Activated CD4-positive, alpha-beta memory T cell treated with anti-CD3 and anti-CD28 coated beads for 36 hours (primary cell): ENCODE data around the gene ARMC5. TPM values are rescaled to one million over a fixed set of nuclear protein-coding genes. Genes with fewer than 3 reads are reported as not detected.

ENCODE experiments used
- CTCF ChIA-PET: fragments of 350-600 bp; sonication (Branson Sonifier 250); formaldehyde crosslinking; loops from one replicate; lab custom pipeline; 2021; ENCODE audit warnings: antibody characterized with exemption, inconsistent platforms; lab: Charles Lee
- POLR2A ChIA-PET: fragments of 350-600 bp; sonication (Branson Sonifier 250); formaldehyde crosslinking; loops from one replicate; lab custom pipeline; 2021; ENCODE audit warnings: antibody characterized with exemption; lab: Charles Lee
- DNase-seq: peaks from one replicate; pipeline ENCODE4 v3.0.0-alpha.2; 2020
- H3K27ac Mint-ChIP-seq: one replicate; pipeline ENCODE4 v1.8.0; 2021; ENCODE audit warnings: mixed read lengths
- H3K27me3 Mint-ChIP-seq: one replicate; pipeline ENCODE4 v1.8.0; 2021; ENCODE audit warnings: mixed read lengths
- H3K36me3 Mint-ChIP-seq: one replicate; pipeline ENCODE4 v1.8.0; 2021; ENCODE audit warnings: mixed read lengths
- H3K4me1 Mint-ChIP-seq: one replicate; pipeline ENCODE4 v1.8.0; 2021; ENCODE audit warnings: low read depth, mixed read lengths
- H3K4me3 Mint-ChIP-seq: one replicate; pipeline ENCODE4 v1.8.0; 2021; ENCODE audit warnings: mild to moderate bottlenecking, mixed read lengths
- H3K9me3 Mint-ChIP-seq: one replicate; pipeline ENCODE4 v1.8.0; 2021; ENCODE audit warnings: mixed read lengths
- intact Hi-C: fragments of 100-400 bp; cut with micrococcal nuclease; formaldehyde crosslinking; loops from one replicate; pipeline ENCODE4 v1.15.1; 2023
- total RNA-seq, 2 experiments: library from RNA; stranded (reverse); gene quantifications; one replicate each; pipeline ENCODE4 v1.2.3, GENCODE V29; 2021

ARMC5 gene
- total RNA-seq, 2 experiments from 2014 or later, result 5.5 to 6.4 TPM

GRCh38 chr16:31484491-31485171 is 25.3 kb downstream of the ARMC5 start:
- POLR2A ChIA-PET, result no interaction called here
- no peak overlapping the region for H3K4me3 Mint-ChIP-seq
- no peak overlapping the region for H3K27ac Mint-ChIP-seq
- H3K27me3 Mint-ChIP-seq, result no peaks in the 10 kb centered on the region
- CTCF ChIA-PET, result no interaction called here
- intact Hi-C loops, result no loop called here
- no peak for DNase-seq
- H3K36me3 Mint-ChIP-seq, result no peaks in the 10 kb centered on the region
- H3K4me1 Mint-ChIP-seq, result peaks cover 6% of the 10 kb centered on the region
- H3K9me3 Mint-ChIP-seq, result no peaks in the 10 kb centered on the region

GRCh38 chr16:31485571-31485970 is 26.3 kb downstream of the ARMC5 start:
- ChIA-PET POLR2A (interaction anchor here (1.2 kb wide), 1 partner anchor 26 kb away, joined by 3 read pairs; no protein-coding TSS in a partner anchor), CTCF (no interaction called here)
- DNase-seq, result no peak
- peaks cover 6% of the 10 kb centered on the region for H3K4me1 Mint-ChIP-seq
- H3K27me3 Mint-ChIP-seq, result no peaks in the 10 kb centered on the region
- no peak overlapping the region for H3K27ac Mint-ChIP-seq
- no peaks in the 10 kb centered on the region for H3K9me3 Mint-ChIP-seq
- H3K4me3 Mint-ChIP-seq, result no peak overlapping the region
- H3K36me3 Mint-ChIP-seq, result no peaks in the 10 kb centered on the region
- intact Hi-C loops, result no loop called here

GRCh38 chr16:31486045-31486444 is 26.7 kb downstream of the ARMC5 start:
- intact Hi-C loops, result no loop called here
- Mint-ChIP-seq H3K4me1 (peaks cover 6% of the 10 kb centered on the region), H3K36me3 (peaks cover 3% of the 10 kb centered on the region), H3K9me3 (no peaks in the 10 kb centered on the region), H3K27me3 (no peaks in the 10 kb centered on the region), H3K4me3 (no peak overlapping the region), H3K27ac (no peak overlapping the region)
- ChIA-PET CTCF (no interaction called here), POLR2A (interaction anchor here (1.2 kb wide), 1 partner anchor 26 kb away, joined by 3 read pairs; no protein-coding TSS in a partner anchor)
- no peak for DNase-seq

GRCh38 chr16:31487071-31487719 is 27.9 kb downstream of the ARMC5 start:
- H3K9me3 Mint-ChIP-seq, result no peaks in the 10 kb centered on the region
- peaks cover 6% of the 10 kb centered on the region for H3K4me1 Mint-ChIP-seq
- H3K36me3 Mint-ChIP-seq, result peaks cover 3% of the 10 kb centered on the region
- peak overlapping the region; percentile 84 for H3K4me3 Mint-ChIP-seq
- ChIA-PET POLR2A (interaction anchor here (1.2 to 1.5 kb wide), 2 partner anchors 10 to 28 kb away, joined by 4 to 5 read pairs; partner anchors contain the start of gene ARMC5), CTCF (no interaction called here)
- no peak overlapping the region for H3K27ac Mint-ChIP-seq
- intact Hi-C loops, result loop anchor here (1.0 kb wide), 1 partner anchor 10 kb away; no protein-coding TSS in a partner anchor
- DNase-seq, result no peak
- H3K27me3 Mint-ChIP-seq, result no peaks in the 10 kb centered on the region

- Mint-ChIP-seq H3K4me3 (peak overlapping the region; percentile 84), H3K27ac (no peak overlapping the region), H3K36me3 (peaks cover 3% of the 10 kb centered on the region), H3K4me1 (peaks cover 6% of the 10 kb centered on the region), H3K9me3 (no peaks in the 10 kb centered on the region), H3K27me3 (no peaks in the 10 kb centered on the region)
- POLR2A ChIA-PET, result interaction anchor here (1.2 to 2.1 kb wide), 3 partner anchors 9 to 29 kb away, joined by 4 to 9 read pairs (median 5); partner anchors contain the start of gene ARMC5
- CTCF ChIA-PET, result no interaction called here
- peak; percentile 74 for DNase-seq
- intact Hi-C loops, result loop anchor here (1.0 kb wide), 1 partner anchor 11 kb away; no protein-coding TSS in a partner anchor
These were observed 28.6 kb downstream of the ARMC5 start for GRCh38 chr16:31487720-31488467.

GRCh38 chr16:31488468-31489297 is 29.4 kb downstream of the ARMC5 start:
- no peak overlapping the region for H3K27ac Mint-ChIP-seq
- no peak for DNase-seq
- no peaks in the 10 kb centered on the region for H3K27me3 Mint-ChIP-seq
- H3K4me1 Mint-ChIP-seq, result peaks cover 6% of the 10 kb centered on the region
- intact Hi-C loops, result no loop called here
- H3K9me3 Mint-ChIP-seq, result no peaks in the 10 kb centered on the region
- H3K4me3 Mint-ChIP-seq, result no peak overlapping the region
- ChIA-PET POLR2A (interaction anchor here (1.2 to 2.1 kb wide), 3 partner anchors 9 to 30 kb away, joined by 4 to 9 read pairs (median 5); partner anchors contain the start of gene ARMC5), CTCF (no interaction called here)
- peaks cover 4% of the 10 kb centered on the region for H3K36me3 Mint-ChIP-seq

GRCh38 chr16:31489298-31489564 is 29.9 kb downstream of the ARMC5 start:
- no peak overlapping the region for H3K4me3 Mint-ChIP-seq
- intact Hi-C loops, result no loop called here
- CTCF ChIA-PET, result no interaction called here

GRCh38 chr16:31489616-31490584 is 30.6 kb downstream of the ARMC5 start:
- H3K27me3 Mint-ChIP-seq, result no peaks in the 10 kb centered on the region
- intact Hi-C loops, result no loop called here
- peaks cover 6% of the 10 kb centered on the region for H3K4me1 Mint-ChIP-seq
- ChIA-PET CTCF (no interaction called here), POLR2A (interaction anchor here (0.9 to 2.1 kb wide), 2 partner anchors 13 to 18 kb away, joined by 4 to 9 read pairs; partner anchors contain the start of gene RUSF1)
- DNase-seq, result no peak
- no peak overlapping the region for H3K4me3 Mint-ChIP-seq
- H3K36me3 Mint-ChIP-seq, result peaks cover 4% of the 10 kb centered on the region
- no peaks in the 10 kb centered on the region for H3K9me3 Mint-ChIP-seq
- H3K27ac Mint-ChIP-seq, result no peak overlapping the region

More at GRCh38 chr16:31489298-31489564, 29.9 kb downstream of the ARMC5 start:
- no peaks in the 10 kb centered on the region for H3K27me3 Mint-ChIP-seq
- POLR2A ChIA-PET, result interaction anchor here (2.1 kb wide), 1 partner anchor 12 kb away, joined by 9 read pairs; no protein-coding TSS in a partner anchor
- H3K36me3 Mint-ChIP-seq, result peaks cover 4% of the 10 kb centered on the region
- H3K9me3 Mint-ChIP-seq, result no peaks in the 10 kb centered on the region
- H3K27ac Mint-ChIP-seq, result no peak overlapping the region
- H3K4me1 Mint-ChIP-seq, result peaks cover 6% of the 10 kb centered on the region
- DNase-seq, result no peak

- no peaks in the 10 kb centered on the region for H3K27me3 Mint-ChIP-seq
- no peaks in the 10 kb centered on the region for H3K9me3 Mint-ChIP-seq
- H3K27ac Mint-ChIP-seq, result no peak overlapping the region
- H3K36me3 Mint-ChIP-seq, result peaks cover 4% of the 10 kb centered on the region
- H3K4me1 Mint-ChIP-seq, result peaks cover 3% of the 10 kb centered on the region
- no peak overlapping the region for H3K4me3 Mint-ChIP-seq
- intact Hi-C loops, result no loop called here
- no peak for DNase-seq
- ChIA-PET POLR2A (no interaction called here), CTCF (interaction anchor here (0.6 to 1.0 kb wide), 2 partner anchors 19 to 31 kb away, joined by 3 read pairs; no protein-coding TSS in a partner anchor)
These were observed 32.6 kb downstream of the ARMC5 start for GRCh38 chr16:31491778-31492418.

GRCh38 chr16:31493506-31494125 is 34.3 kb downstream of the ARMC5 start:
- intact Hi-C loops, result no loop called here
- Mint-ChIP-seq H3K4me1 (no peaks in the 10 kb centered on the region), H3K27me3 (no peaks in the 10 kb centered on the region), H3K9me3 (no peaks in the 10 kb centered on the region), H3K4me3 (no peak overlapping the region), H3K27ac (no peak overlapping the region), H3K36me3 (peaks cover 9% of the 10 kb centered on the region)
- ChIA-PET CTCF (no interaction called here), POLR2A (no interaction called here)
- no peak for DNase-seq
